ENCODE measurements around the gene HDAC3. TPM values are rescaled to one million over a fixed set of nuclear protein-coding genes. Genes with fewer than 3 reads are reported as not detected.

The HDAC3 gene
- total RNA-seq, 1 donor from 2014 or later = 39.7 TPM

DNA sequence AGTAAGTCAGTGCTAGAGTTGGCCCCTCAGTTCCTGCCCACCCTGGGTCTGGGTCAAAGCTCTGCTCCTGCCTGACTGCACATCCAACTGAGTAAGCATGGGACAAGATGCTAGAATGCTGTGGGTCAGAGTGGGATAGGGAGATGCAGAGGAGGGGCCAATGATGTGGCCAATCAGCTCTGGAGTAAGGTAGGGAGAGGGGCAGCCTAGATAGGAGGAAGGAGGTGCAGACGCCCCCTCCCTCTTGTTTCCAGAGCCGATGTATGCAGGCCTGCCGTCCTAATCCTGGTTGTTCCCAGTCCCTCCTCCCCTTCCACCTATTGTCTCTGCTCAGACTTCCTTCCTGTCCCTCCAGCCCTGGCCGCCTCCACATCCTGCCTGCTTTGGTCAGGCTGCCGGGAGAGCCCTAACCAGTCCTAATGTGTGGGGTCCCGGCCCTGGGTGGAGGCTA lies 44.1 kb upstream of the HDAC3 start:
- Histone ChIP-seq H3K36me3 (ENCODE audit: control insufficient read depth, insufficient read depth, low read length) (no peaks in the 10 kb centered on the region), H3K27me3 (ENCODE audit: control insufficient read depth, insufficient read depth, low read length) (no peaks in the 10 kb centered on the region), H3K4me3 (ENCODE audit: low read depth, low read length) (no peak overlapping the region)
- no peak for DNase-seq (ENCODE audit: low read depth)
- TF ChIP-seq, protein P1, sequence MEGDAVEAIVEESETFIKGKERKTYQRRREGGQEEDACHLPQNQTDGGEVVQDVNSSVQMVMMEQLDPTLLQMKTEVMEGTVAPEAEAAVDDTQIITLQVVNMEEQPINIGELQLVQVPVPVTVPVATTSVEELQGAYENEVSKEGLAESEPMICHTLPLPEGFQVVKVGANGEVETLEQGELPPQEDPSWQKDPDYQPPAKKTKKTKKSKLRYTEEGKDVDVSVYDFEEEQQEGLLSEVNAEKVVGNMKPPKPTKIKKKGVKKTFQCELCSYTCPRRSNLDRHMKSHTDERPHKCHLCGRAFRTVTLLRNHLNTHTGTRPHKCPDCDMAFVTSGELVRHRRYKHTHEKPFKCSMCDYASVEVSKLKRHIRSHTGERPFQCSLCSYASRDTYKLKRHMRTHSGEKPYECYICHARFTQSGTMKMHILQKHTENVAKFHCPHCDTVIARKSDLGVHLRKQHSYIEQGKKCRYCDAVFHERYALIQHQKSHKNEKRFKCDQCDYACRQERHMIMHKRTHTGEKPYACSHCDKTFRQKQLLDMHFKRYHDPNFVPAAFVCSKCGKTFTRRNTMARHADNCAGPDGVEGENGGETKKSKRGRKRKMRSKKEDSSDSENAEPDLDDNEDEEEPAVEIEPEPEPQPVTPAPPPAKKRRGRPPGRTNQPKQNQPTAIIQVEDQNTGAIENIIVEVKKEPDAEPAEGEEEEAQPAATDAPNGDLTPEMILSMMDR (IDR thresholded peaks at IDR 0.05; ENCODE audit: insufficient read depth, low read length, poor library complexity, severe bottlenecking) = no peak

DNA sequence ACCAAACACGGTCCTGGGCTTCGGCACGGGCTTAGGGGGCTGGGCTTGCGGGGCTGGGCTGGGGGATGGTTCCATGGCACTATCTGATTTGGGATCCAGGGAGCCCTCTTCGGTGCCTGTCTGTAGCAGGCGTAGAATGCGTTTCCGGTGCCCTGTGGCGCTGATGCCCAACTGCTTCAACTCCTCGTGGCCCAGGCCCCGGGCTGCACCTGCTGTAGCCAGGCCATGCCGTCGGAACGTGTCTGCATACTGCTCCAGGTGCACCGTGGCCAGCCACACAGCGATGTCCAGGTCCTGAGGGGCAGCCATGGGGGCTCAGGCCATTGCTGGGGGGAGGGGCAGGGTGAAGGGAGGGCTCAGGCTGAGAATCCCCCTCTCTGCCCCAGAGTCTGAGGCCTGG lies 43.5 kb upstream of the HDAC3 start:
- Histone ChIP-seq H3K4me3 (ENCODE audit: low read depth, low read length) (no peak overlapping the region), H3K27me3 (ENCODE audit: control insufficient read depth, insufficient read depth, low read length) (no peaks in the 10 kb centered on the region), H3K36me3 (ENCODE audit: control insufficient read depth, insufficient read depth, low read length) (no peaks in the 10 kb centered on the region)
- TF ChIP-seq, protein P1 (IDR thresholded peaks at IDR 0.05; ENCODE audit: insufficient read depth, low read length, poor library complexity, severe bottlenecking) = no peak
- DNase-seq (ENCODE audit: low read depth) = no peak

DNA sequence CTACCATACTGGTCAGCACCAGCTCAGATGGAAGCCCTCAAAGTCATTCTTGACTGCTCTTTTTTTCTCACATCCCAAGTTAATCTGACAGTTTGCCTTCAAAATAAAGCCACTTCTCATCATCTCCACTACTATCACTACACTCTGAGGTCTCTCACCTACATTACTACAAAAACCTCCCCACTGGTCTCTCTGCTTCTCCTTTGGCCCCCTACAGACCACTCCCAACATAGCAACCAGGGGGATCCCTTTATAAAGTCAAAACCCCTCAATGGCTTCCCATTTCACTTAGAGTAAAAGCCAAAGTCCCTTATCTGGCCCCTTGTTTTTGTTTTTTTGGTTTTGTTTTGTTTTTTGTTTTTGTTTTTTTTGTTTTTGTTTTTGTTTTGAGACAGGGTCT lies 40.8 kb upstream of the HDAC3 start:
- no peak overlapping the region for H3K4me3 ChIP-seq (ENCODE audit: low read depth, low read length)
- no peak for DNase-seq (ENCODE audit: low read depth)
- TF ChIP-seq, protein P1 (IDR thresholded peaks at IDR 0.05; ENCODE audit: insufficient read depth, low read length, poor library complexity, severe bottlenecking) = peak; percentile 29
- H3K36me3 ChIP-seq (ENCODE audit: control insufficient read depth, insufficient read depth, low read length) = no peaks in the 10 kb centered on the region
- no peaks in the 10 kb centered on the region for H3K27me3 ChIP-seq (ENCODE audit: control insufficient read depth, insufficient read depth, low read length)

DNA sequence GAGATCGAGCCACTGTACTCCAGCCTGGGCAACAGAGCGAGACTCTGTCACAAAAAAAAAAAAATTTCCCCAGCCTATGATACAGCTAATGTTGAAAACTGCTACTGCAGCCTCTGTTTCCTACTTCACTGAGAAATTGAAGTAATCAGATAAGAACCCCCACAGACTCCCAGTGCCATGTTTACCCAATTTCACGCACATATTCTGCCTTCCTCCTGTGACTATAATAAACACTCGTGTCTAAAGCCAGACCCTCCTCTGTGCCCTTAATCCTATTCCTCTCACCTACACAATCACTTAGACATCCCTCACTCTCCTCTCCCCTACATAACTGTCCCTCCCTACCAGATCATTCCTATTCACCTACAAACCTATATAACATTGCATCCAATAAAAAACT lies 39.0 kb upstream of the HDAC3 start:
- no peak for DNase-seq (ENCODE audit: low read depth)
- H3K4me3 ChIP-seq (ENCODE audit: low read depth, low read length) = no peak overlapping the region
- H3K27me3 ChIP-seq (ENCODE audit: control insufficient read depth, insufficient read depth, low read length) = no peaks in the 10 kb centered on the region
- H3K36me3 ChIP-seq (ENCODE audit: control insufficient read depth, insufficient read depth, low read length) = no peaks in the 10 kb centered on the region
- TF ChIP-seq, protein P1 (IDR thresholded peaks at IDR 0.05; ENCODE audit: insufficient read depth, low read length, poor library complexity, severe bottlenecking) = no peak

DNA sequence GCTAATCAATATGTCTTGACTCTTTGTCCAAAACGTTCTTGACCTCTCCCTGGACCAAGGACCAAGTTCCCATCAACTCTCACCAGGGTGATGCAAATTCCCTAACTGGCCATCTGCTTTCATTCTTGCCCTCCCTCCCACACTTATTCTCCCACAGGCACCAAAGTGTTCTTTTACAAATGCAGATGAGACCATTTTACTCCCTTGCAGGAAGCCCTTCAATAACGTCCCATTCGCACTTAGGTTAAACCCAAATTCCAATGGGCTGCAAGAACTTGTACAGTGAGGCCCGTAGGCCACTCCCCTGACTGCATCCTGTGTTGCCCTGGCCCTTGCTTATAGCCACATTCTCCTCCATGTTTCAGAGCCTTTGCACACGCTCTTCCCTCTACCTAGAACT lies 38.1 kb upstream of the HDAC3 start:
- TF ChIP-seq, protein P1 (IDR thresholded peaks at IDR 0.05; ENCODE audit: insufficient read depth, low read length, poor library complexity, severe bottlenecking) = no peak
- no peak overlapping the region for H3K4me3 ChIP-seq (ENCODE audit: low read depth, low read length)
- no peak for DNase-seq (ENCODE audit: low read depth)
- no peaks in the 10 kb centered on the region for H3K36me3 ChIP-seq (ENCODE audit: control insufficient read depth, insufficient read depth, low read length)
- no peaks in the 10 kb centered on the region for H3K27me3 ChIP-seq (ENCODE audit: control insufficient read depth, insufficient read depth, low read length)

Measured in kidney epithelial cell (primary cell).